Neural cell (in vitro differentiated cells): ENCODE data around the gene DACT2.

Experiments used
- EP300 ChIP-seq: fragments of 450-650 bp; conservative IDR thresholded peaks from 2 replicates; pipeline ENCODE4 v1.6.1; 2014; ENCODE audit warnings: antibody characterized with exemption, mild to moderate bottlenecking, moderate library complexity; ENCODE audit not compliant: poor library complexity, severe bottlenecking
- EZH2 ChIP-seq: fragments of 200-600, 300-800 bp; shearing (Covaris generic), sonication (generic); IDR thresholded peaks from 2 replicates; pipeline ENCODE4 v1.6.1; 2014; ENCODE audit warnings: antibody characterized with exemption, low read length, borderline replicate concordance, mild to moderate bottlenecking; ENCODE audit not compliant: insufficient read depth, poor library complexity, severe bottlenecking
- MXI1 ChIP-seq: fragments of 450-650 bp; conservative IDR thresholded peaks from 2 replicates; pipeline ENCODE4 v1.6.1; 2014; ENCODE audit warnings: antibody characterized with exemption, mild to moderate bottlenecking; ENCODE audit not compliant: poor library complexity, severe bottlenecking
- POLR2AphosphoS5 ChIP-seq: IDR thresholded peaks from 2 replicates; pipeline ENCODE4 v1.6.1; 2012
- RAD21 ChIP-seq: fragments of 450-650 bp; conservative IDR thresholded peaks from 2 replicates; pipeline ENCODE4 v1.6.1; 2014; ENCODE audit warnings: antibody characterized with exemption, mild to moderate bottlenecking, moderate library complexity
- SMC3 ChIP-seq: fragments of 450-650 bp; conservative IDR thresholded peaks from 2 replicates; pipeline ENCODE4 v1.6.1; 2014; ENCODE audit warnings: antibody characterized with exemption, mild to moderate bottlenecking, moderate library complexity; ENCODE audit not compliant: poor library complexity
- TAF1 ChIP-seq: IDR thresholded peaks from 2 replicates; pipeline ENCODE4 v1.6.1; 2012; ENCODE audit warnings: low read depth
- TF ChIP-seq, protein P1 (sequence below): fragments of 450-650 bp; IDR thresholded peaks from 2 replicates; pipeline ENCODE4 v1.5.1; 2014; ENCODE audit warnings: antibody characterized with exemption, mild to moderate bottlenecking, moderate library complexity; ENCODE audit not compliant: poor library complexity, severe bottlenecking
- TF ChIP-seq, protein P2 (sequence below): IDR thresholded peaks from 2 replicates; pipeline ENCODE4 v1.6.1; 2012; ENCODE audit warnings: borderline replicate concordance

DNA sequence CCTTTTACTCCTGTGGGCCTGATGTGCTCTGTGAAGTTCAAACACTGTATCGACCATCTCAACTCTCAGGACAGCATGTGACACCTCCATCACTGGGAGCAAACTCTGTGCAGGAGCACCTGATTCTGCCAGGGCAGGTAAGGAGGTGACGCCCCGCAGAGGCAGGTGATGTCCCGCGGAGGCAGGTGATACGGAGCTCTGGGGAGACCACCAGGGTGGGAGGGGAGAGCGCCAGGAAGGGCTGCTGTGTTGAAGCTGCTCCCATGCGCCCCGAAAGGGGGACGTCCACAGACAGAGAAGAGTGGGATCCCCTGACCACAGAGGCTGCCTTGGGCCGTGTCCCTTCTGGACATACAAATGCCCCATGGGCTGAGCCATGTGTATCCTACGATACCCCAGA is 58.3 kb downstream of the DACT2 start:
- TF ChIP-seq, protein P1, sequence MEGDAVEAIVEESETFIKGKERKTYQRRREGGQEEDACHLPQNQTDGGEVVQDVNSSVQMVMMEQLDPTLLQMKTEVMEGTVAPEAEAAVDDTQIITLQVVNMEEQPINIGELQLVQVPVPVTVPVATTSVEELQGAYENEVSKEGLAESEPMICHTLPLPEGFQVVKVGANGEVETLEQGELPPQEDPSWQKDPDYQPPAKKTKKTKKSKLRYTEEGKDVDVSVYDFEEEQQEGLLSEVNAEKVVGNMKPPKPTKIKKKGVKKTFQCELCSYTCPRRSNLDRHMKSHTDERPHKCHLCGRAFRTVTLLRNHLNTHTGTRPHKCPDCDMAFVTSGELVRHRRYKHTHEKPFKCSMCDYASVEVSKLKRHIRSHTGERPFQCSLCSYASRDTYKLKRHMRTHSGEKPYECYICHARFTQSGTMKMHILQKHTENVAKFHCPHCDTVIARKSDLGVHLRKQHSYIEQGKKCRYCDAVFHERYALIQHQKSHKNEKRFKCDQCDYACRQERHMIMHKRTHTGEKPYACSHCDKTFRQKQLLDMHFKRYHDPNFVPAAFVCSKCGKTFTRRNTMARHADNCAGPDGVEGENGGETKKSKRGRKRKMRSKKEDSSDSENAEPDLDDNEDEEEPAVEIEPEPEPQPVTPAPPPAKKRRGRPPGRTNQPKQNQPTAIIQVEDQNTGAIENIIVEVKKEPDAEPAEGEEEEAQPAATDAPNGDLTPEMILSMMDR = no peak
- TF ChIP-seq POLR2AphosphoS5 = no peak
- TF ChIP-seq MXI1 = no peak
- TF ChIP-seq, protein P2, sequence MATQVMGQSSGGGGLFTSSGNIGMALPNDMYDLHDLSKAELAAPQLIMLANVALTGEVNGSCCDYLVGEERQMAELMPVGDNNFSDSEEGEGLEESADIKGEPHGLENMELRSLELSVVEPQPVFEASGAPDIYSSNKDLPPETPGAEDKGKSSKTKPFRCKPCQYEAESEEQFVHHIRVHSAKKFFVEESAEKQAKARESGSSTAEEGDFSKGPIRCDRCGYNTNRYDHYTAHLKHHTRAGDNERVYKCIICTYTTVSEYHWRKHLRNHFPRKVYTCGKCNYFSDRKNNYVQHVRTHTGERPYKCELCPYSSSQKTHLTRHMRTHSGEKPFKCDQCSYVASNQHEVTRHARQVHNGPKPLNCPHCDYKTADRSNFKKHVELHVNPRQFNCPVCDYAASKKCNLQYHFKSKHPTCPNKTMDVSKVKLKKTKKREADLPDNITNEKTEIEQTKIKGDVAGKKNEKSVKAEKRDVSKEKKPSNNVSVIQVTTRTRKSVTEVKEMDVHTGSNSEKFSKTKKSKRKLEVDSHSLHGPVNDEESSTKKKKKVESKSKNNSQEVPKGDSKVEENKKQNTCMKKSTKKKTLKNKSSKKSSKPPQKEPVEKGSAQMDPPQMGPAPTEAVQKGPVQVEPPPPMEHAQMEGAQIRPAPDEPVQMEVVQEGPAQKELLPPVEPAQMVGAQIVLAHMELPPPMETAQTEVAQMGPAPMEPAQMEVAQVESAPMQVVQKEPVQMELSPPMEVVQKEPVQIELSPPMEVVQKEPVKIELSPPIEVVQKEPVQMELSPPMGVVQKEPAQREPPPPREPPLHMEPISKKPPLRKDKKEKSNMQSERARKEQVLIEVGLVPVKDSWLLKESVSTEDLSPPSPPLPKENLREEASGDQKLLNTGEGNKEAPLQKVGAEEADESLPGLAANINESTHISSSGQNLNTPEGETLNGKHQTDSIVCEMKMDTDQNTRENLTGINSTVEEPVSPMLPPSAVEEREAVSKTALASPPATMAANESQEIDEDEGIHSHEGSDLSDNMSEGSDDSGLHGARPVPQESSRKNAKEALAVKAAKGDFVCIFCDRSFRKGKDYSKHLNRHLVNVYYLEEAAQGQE = no peak
- no peak for TF ChIP-seq EP300
- no peak for TF ChIP-seq TAF1
- TF ChIP-seq RAD21 = no peak
- TF ChIP-seq EZH2 = no peak
- no peak for TF ChIP-seq SMC3
